ENCODE results near the gene ANTXR1.

The ANTXR1 gene

GRCh38 chr2:69123182-69123581, 110.2 kb downstream of the ANTXR1 start:
- H3K36me3 Mint-ChIP-seq, result no peaks in the 10 kb centered on the region
- DNase-seq, result no peak
- H3K27me3 Mint-ChIP-seq, result peaks cover 7% of the 10 kb centered on the region
- H3K4me3 Mint-ChIP-seq, result no peak overlapping the region
- CTCF ChIA-PET, result no interaction called here
- no peak overlapping the region for H3K27ac Mint-ChIP-seq
- no peaks in the 10 kb centered on the region for H3K4me1 Mint-ChIP-seq
- H3K9me3 Mint-ChIP-seq, result no peaks in the 10 kb centered on the region

GRCh38 chr2:69124343-69124742, 111.4 kb downstream of the ANTXR1 start:
- Mint-ChIP-seq H3K9me3 (no peaks in the 10 kb centered on the region), H3K27ac (no peak overlapping the region), H3K27me3 (peaks cover 7% of the 10 kb centered on the region), H3K4me3 (no peak overlapping the region), H3K4me1 (no peaks in the 10 kb centered on the region), H3K36me3 (no peaks in the 10 kb centered on the region)
- CTCF ChIA-PET, result interaction anchor here (0.6 kb wide), 1 partner anchor 23 kb away, joined by 3 read pairs; no protein-coding TSS in a partner anchor
- DNase-seq, result no peak

GRCh38 chr2:69125816-69126215, 112.8 kb downstream of the ANTXR1 start:
- CTCF ChIA-PET, result interaction anchor here (0.7 kb wide), 1 partner anchor 102 kb away, joined by 3 read pairs; no protein-coding TSS in a partner anchor
- Mint-ChIP-seq H3K4me3 (no peak overlapping the region), H3K27ac (no peak overlapping the region), H3K27me3 (peaks cover 11% of the 10 kb centered on the region), H3K4me1 (no peaks in the 10 kb centered on the region), H3K9me3 (no peaks in the 10 kb centered on the region), H3K36me3 (no peaks in the 10 kb centered on the region)
- DNase-seq, result no peak

DNA sequence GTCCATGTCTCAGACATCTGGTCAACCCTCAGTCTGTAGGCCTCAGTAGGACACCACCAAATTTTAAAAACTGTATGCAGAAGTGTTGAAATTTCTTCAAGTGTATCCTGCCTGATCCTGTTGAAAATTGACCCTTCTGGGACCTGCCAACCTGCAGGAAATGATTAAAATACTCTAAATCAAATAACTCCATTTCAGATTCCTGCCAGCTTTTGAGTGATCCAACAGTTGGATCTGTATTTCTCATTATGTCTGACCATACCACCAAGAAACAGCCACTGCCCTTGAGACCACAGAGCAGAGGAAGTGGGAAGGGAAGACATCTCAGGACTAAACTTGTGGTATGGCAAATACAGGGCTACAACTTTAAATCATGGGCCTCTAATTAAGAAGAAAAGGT, 113.4 kb downstream of the ANTXR1 start:
- no peaks in the 10 kb centered on the region for H3K36me3 Mint-ChIP-seq
- H3K9me3 Mint-ChIP-seq, result no peaks in the 10 kb centered on the region
- CTCF ChIA-PET, result interaction anchor here (0.7 kb wide), 1 partner anchor 101 kb away, joined by 3 read pairs; no protein-coding TSS in a partner anchor
- no peak for DNase-seq
- H3K27me3 Mint-ChIP-seq, result peaks cover 11% of the 10 kb centered on the region
- H3K4me1 Mint-ChIP-seq, result no peaks in the 10 kb centered on the region
- H3K4me3 Mint-ChIP-seq, result no peak overlapping the region
- no peak overlapping the region for H3K27ac Mint-ChIP-seq

GRCh38 chr2:69131452-69131851, 118.5 kb downstream of the ANTXR1 start:
- no peaks in the 10 kb centered on the region for H3K9me3 Mint-ChIP-seq
- CTCF ChIA-PET, result no interaction called here
- H3K36me3 Mint-ChIP-seq, result no peaks in the 10 kb centered on the region
- no peak for DNase-seq
- no peak overlapping the region for H3K27ac Mint-ChIP-seq
- no peak overlapping the region for H3K4me3 Mint-ChIP-seq
- H3K4me1 Mint-ChIP-seq, result no peaks in the 10 kb centered on the region
- H3K27me3 Mint-ChIP-seq, result peaks cover 4% of the 10 kb centered on the region

GRCh38 chr2:69131983-69132675, 119.2 kb downstream of the ANTXR1 start:
- no peaks in the 10 kb centered on the region for H3K4me1 Mint-ChIP-seq
- DNase-seq, result no peak
- CTCF ChIA-PET, result no interaction called here

GRCh38 chr2:69132960-69133590, 120.1 kb downstream of the ANTXR1 start:
- no peaks in the 10 kb centered on the region for H3K36me3 Mint-ChIP-seq
- H3K27me3 Mint-ChIP-seq, result peaks cover 4% of the 10 kb centered on the region
- no peak overlapping the region for H3K4me3 Mint-ChIP-seq
- CTCF ChIA-PET, result no interaction called here
- DNase-seq, result no peak
- no peak overlapping the region for H3K27ac Mint-ChIP-seq
- no peaks in the 10 kb centered on the region for H3K4me1 Mint-ChIP-seq
- H3K9me3 Mint-ChIP-seq, result no peaks in the 10 kb centered on the region

More at GRCh38 chr2:69131983-69132675, 119.2 kb downstream of the ANTXR1 start:
- Mint-ChIP-seq H3K9me3 (no peaks in the 10 kb centered on the region), H3K4me3 (no peak overlapping the region), H3K27me3 (peaks cover 4% of the 10 kb centered on the region), H3K27ac (no peak overlapping the region), H3K36me3 (no peaks in the 10 kb centered on the region)

DNA sequence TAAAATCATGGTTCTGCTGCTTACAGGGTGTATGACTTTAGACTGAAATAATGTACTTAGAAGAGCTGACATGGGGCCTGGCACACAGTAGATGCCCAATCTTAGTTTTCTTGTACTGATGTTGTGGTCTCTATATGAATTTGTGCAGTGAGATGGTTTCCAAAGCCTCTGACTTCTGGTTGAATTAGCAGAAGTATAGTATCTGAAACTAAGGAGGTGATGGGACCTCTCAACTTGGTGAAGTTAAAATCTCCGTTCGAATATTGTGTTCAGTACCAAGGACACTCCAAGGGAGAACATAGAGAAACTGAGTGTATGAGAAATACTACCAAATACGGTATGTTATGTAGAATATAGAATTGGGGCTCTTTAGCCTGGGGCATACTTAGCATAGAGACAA, 120.9 kb downstream of the ANTXR1 start:
- no peaks in the 10 kb centered on the region for H3K4me1 Mint-ChIP-seq
- peaks cover 4% of the 10 kb centered on the region for H3K27me3 Mint-ChIP-seq
- no peak overlapping the region for H3K27ac Mint-ChIP-seq
- CTCF ChIA-PET, result no interaction called here
- no peak for DNase-seq
- no peaks in the 10 kb centered on the region for H3K9me3 Mint-ChIP-seq
- H3K4me3 Mint-ChIP-seq, result no peak overlapping the region
- no peaks in the 10 kb centered on the region for H3K36me3 Mint-ChIP-seq

DNA sequence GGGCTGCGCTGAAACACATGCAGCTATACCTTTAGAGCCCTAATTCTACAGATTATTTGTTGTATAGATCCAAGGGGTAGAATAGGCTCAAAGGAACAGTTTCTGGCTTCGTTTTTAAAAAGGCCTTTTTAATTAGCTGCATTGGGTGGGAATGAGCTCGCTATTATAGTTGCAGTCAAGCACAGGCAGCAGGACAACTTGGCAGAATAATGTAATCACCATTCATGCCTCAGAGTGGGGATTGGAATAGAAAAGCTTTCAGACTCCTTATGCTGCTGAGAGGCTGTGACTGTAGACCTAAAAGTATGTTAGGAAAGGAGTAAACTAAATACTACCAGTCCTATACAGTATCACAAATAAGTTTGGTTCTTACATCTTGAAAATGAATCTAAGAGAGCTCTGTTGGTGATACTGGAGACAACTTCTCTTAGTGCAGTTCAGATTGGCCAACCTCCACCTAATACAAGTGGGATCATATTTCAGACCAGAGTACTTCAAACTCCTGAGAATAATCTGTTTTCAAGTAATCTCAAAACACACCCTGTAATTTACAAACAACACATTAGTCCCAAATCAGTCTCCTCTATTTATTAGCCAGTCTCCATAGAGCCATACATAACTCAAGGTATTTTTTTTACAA, 121.4 kb downstream of the ANTXR1 start:
- DNase-seq, result no peak
- Mint-ChIP-seq H3K9me3 (no peaks in the 10 kb centered on the region), H3K4me1 (no peaks in the 10 kb centered on the region), H3K4me3 (no peak overlapping the region), H3K27me3 (peaks cover 4% of the 10 kb centered on the region), H3K27ac (no peak overlapping the region), H3K36me3 (no peaks in the 10 kb centered on the region)
- CTCF ChIA-PET, result no interaction called here

DNA sequence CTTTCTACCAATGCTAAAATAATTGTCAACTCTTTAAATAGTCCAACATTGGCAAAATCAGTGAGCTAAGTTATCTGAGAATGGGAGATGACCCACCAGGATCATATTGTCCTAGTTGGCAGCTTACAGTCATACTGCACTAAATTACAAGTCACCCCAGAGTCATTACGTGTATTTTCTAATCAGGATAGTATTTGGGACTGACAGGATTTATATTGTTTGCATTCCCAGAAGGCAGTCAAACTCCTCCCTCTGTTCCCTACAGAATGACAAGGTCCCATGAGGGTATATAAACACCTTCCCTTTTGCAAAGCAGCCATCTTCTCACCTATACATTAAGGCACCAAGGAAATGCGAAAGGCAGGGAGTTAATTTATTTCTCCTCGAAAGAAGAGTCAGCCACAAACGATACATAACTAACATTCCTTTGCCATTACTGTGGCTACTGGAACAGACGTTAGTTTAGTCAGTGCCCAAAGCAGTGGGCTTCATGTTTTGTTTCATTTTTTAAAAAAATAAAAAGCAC, 125.3 kb downstream of the ANTXR1 start:
- no peaks in the 10 kb centered on the region for H3K36me3 Mint-ChIP-seq
- no peaks in the 10 kb centered on the region for H3K9me3 Mint-ChIP-seq
- no peaks in the 10 kb centered on the region for H3K27me3 Mint-ChIP-seq
- no peak overlapping the region for H3K4me3 Mint-ChIP-seq
- DNase-seq, result no peak
- no peak overlapping the region for H3K27ac Mint-ChIP-seq
- CTCF ChIA-PET, result no interaction called here
- H3K4me1 Mint-ChIP-seq, result no peaks in the 10 kb centered on the region

- CTCF ChIA-PET, result no interaction called here
- Mint-ChIP-seq H3K9me3 (no peaks in the 10 kb centered on the region), H3K4me1 (no peaks in the 10 kb centered on the region), H3K4me3 (no peak overlapping the region), H3K36me3 (no peaks in the 10 kb centered on the region), H3K27ac (no peak overlapping the region), H3K27me3 (no peaks in the 10 kb centered on the region)
- no peak for DNase-seq
Observed at GRCh38 chr2:69138793-69139459, 125.9 kb downstream of the ANTXR1 start.

- no peak overlapping the region for H3K4me3 Mint-ChIP-seq
- no peaks in the 10 kb centered on the region for H3K9me3 Mint-ChIP-seq
- CTCF ChIA-PET, result no interaction called here
- no peaks in the 10 kb centered on the region for H3K4me1 Mint-ChIP-seq
- DNase-seq, result no peak
- H3K36me3 Mint-ChIP-seq, result no peaks in the 10 kb centered on the region
- H3K27me3 Mint-ChIP-seq, result peaks cover 4% of the 10 kb centered on the region
- no peak overlapping the region for H3K27ac Mint-ChIP-seq
Observed at GRCh38 chr2:69139778-69140670, 127.0 kb downstream of the ANTXR1 start.

- no peak for DNase-seq
- CTCF ChIA-PET, result no interaction called here
- H3K4me1 Mint-ChIP-seq, result no peaks in the 10 kb centered on the region
- H3K4me3 Mint-ChIP-seq, result no peak overlapping the region
- H3K27me3 Mint-ChIP-seq, result peaks cover 4% of the 10 kb centered on the region
- no peaks in the 10 kb centered on the region for H3K36me3 Mint-ChIP-seq
- H3K9me3 Mint-ChIP-seq, result no peaks in the 10 kb centered on the region
- no peak overlapping the region for H3K27ac Mint-ChIP-seq
Observed at GRCh38 chr2:69141061-69141460, 128.1 kb downstream of the ANTXR1 start.
